Globus pallidus (tissue), 1 donor: ENCODE results near the gene B4GALT2.

ENCODE experiments used
- DNase-seq: peaks from one replicate; pipeline ENCODE4 v3.0.0-alpha.2; 2015; ENCODE audit warnings: low spot score

B4GALT2 gene

DNA sequence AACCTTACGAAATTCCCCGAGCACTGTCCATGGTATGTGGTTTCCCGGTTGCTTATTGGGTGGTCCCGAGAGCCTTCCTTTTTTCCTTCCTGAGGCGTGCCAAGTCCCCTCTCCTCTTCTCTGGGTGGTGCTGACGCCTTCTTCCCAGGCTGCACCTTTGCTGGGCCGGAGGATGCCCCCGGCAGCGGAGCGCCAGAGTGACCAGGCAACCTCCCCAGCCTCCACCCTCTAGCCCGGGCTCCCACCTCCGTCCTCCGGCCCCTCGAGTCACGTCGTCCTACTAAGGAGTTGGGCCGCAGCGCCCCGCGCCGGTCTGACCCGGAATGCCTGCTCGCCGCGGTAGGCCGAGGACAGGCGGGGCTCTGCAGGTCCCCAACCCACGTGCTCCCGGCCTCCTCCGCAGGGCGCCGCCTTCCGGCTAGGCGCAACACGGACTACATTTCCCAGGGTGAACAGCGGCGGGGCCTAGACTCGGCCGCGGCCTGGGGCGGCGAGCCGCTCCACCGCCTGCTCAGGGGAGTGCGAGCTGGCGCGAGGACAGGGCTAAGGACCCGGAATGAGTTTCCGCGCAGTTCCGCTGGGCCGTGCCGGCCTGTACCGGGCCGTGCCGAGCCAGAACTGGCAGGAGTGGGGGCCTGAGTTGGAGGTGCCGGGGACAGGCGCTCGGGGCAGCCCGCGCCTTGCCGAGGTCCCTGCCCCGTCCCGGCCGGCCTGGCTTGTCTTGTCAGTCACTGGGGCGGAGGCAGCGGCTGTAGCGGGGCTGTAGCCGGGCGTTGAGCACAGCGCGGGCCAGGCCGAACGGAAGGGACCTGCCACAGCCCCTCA lies 32.6 kb upstream of the B4GALT2 start, which contains the start of gene IPO13:
Gene IPO13, plus strand, starts transcription at position 715 of the 825 bp plus-strand sequence. CDS start 651 bp downstream, outside the sequence.
- peak; percentile 98 for DNase-seq

GRCh38 chr1:43947061-43947873 lies 31.7 kb upstream of the B4GALT2 start:
- no peak for DNase-seq

DNA sequence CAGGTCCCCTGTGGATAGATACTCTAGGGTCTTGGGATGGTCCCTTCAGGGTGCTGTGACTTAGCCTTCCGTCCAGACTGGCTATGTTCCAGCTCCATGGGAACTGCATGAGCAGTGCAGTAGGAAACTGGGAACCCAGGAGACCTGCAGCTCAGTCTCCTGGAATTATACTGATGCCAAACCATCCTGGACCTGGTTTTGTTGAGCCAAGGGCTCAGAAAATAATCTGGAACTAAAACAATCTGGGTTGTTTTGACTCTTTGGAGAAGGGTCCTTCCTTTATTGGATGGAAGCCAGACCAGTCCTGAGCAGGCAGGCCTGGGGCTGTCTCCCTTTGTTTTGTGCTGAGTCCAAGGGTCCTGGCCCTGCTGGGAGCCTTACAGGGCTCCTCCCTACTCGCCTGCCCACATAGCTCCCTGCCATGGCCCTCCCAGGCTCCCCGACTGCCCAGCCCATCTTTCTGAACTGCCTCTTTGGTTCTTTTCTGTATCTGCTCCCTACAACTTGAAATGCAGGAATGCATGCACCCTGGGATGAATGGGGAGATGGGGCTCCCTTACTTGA lies 31.1 kb upstream of the B4GALT2 start:
- DNase-seq: peak; percentile 55

- DNase-seq: no peak
These were observed 29.3 kb upstream of the B4GALT2 start for GRCh38 chr1:43949678-43950077.

GRCh38 chr1:43951021-43951985 lies 27.7 kb upstream of the B4GALT2 start:
- DNase-seq: no peak

- peak; percentile 43 for DNase-seq
These were observed 26.2 kb upstream of the B4GALT2 start for GRCh38 chr1:43952731-43953346.

DNA sequence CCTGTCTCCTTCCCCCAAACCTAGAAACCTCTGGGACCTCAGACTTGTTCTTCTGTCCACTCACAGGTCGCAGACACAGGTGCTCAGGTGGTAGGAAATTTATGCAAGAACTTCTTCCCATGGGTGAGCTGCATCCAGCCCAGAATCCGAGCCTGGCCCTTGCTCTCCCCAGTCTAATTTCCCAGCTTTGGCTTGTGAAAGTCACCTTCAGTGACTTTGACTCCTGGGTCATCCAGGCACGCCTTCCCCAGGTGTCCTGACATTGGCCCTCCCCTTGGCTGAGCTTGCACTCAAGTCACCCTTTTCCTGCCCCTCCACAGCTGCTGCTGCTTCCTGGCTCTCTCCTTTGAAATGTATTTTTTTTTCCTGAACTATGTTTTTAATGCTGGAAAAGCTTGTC lies 25.6 kb upstream of the B4GALT2 start:
- DNase-seq: no peak

- peak; percentile 98 for DNase-seq
These were observed 25.0 kb upstream of the B4GALT2 start for GRCh38 chr1:43954036-43954435.

GRCh38 chr1:43956234-43956633 lies 22.8 kb upstream of the B4GALT2 start:
- DNase-seq: no peak

GRCh38 chr1:43957407-43958040 lies 21.5 kb upstream of the B4GALT2 start:
- no peak for DNase-seq

GRCh38 chr1:43958351-43959255 lies 20.4 kb upstream of the B4GALT2 start:
- DNase-seq: peak; percentile 66

GRCh38 chr1:43960798-43961197 lies 18.2 kb upstream of the B4GALT2 start:
- no peak for DNase-seq

GRCh38 chr1:43961692-43962091 lies 17.3 kb upstream of the B4GALT2 start:
- DNase-seq: no peak

DNA sequence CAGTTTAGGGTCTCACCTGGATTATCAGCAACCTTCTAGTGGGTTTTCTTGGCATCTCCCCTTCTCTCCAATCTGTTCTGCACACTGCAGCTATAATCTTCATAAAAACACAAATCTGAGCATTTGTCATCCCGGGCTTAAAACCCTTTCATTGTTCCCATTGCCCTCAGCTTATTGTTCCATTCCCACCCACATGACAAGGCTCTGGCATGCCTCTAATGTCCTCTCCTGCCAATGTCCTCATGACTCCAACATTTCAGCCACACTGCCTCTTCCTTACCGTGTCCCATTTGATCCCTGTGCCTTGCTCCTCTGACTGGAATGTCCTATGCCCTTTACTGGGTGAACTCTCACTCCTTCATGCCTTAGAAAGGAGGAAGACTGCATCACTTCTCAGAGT lies 16.7 kb upstream of the B4GALT2 start:
- DNase-seq: peak; percentile 88

DNA sequence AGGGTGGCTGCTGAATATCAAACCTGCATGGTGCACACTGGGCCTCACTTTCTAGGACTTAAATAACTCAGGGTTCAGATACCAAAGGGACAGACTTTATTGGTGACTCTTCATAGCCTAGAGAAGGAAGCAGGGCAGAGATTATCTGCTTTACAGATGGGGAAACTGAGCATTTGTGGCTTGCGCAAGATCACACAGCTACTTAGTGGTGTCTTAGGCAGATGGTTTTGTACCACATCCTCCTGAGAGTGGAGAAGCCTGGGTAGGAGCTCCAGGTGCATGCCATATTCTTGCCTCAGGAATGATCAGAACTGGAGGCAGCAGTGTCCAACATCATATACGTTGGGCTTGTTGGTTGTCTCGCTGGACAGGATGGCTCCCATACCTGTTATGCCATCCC lies 16.0 kb upstream of the B4GALT2 start:
- no peak for DNase-seq

DNA sequence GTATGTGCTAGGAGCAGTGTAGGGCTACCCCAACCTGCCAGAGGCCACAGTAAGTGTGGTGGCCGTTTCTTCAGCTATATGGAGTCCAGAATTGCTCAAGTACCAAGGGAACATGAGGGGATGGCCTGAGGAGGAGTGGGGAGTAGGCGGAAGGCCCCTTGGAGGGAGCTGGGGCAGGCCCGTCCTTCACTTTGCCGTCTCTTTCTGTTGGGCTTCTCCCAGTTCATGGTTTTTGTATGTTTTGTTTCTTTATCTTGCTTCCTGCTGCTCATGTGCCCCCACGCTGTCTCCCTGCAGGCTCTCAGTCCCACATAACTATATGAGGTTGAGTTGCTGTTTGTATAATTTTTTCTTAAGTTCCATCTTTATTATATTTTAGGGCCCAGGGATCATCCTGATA lies 15.1 kb upstream of the B4GALT2 start:
- no peak for DNase-seq

- DNase-seq: no peak
These were observed 13.7 kb upstream of the B4GALT2 start for GRCh38 chr1:43965316-43965715.

- DNase-seq: no peak
These were observed 10.6 kb upstream of the B4GALT2 start for GRCh38 chr1:43968348-43968948.

- DNase-seq: no peak
These were observed 9.6 kb upstream of the B4GALT2 start for GRCh38 chr1:43969416-43969745.
